Measurements from ENCODE around the gene COL5A1.

The COL5A1 gene

GRCh38 chr9:134759913-134760312 is 118.3 kb downstream of the COL5A1 start:
- in situ Hi-C loops (cut with MboI; ENCODE audit: low sequenced_read_pairs), result no loop called here

DNA sequence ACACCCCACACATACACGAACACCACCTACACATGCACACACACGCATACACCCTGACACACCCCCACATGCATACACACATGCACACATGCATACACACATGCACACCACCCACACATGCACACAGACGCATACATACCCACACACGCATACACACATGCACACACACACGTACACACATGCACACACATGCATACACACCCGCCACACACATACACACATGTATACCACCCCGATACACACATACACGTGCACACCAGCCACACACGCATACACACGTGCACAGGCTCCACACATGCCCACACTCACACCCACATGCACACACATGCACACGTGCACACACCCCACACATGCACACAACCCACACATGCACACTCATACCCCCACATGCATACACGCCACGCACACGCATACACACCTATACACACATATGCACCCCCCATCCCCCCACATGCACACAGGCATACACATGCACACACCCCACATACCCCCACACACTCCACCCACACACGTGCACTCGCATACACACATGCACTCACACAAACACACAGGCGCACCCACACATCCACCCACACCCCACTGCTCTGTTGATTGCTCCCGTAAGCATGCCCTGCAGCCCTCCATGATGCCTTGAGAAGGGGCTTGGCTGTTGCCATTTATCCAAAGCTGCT is 119.3 kb downstream of the COL5A1 start:
- in situ Hi-C loops (cut with MboI; ENCODE audit: low sequenced_read_pairs), result no loop called here

DNA sequence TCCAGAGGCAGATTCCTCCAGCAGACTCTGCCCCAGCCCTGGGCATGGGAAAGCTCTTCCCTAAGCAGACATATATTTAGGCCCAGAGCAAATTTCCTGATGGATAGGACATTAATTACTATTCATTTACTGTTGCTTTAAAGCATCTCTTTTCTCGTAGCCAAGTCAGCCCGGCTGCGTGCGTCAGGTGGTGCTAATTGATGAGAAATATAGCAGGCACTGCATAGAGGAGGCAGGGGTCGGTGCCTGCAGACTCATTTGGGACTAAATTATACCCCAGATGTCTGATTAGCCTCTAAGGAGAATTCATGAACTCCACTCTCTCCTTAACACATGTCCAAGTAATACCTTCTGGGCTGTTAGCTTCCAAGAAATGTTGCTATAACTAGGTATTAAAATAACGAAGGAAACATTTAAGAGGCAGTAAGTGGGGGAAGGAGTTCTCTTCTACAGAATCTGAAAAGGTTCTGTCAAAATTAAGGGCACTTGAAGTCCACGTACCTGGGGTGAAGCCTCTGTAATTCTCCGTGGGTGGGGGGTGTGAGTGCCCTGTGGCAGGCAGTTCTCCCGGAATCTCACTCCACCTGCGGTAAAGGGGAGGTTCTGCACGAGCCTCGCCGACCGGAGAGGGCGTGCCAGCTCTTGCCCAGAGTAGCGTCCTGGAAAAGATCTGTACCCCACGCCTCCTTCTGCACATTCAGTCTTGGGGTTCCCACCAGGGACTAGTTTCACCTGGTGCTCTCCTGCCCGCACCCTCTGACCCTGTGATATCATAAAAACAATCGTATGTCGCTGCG is 123.1 kb downstream of the COL5A1 start:
- in situ Hi-C loops (cut with MboI; ENCODE audit: low sequenced_read_pairs), result no loop called here

GRCh38 chr9:134765785-134766184 is 124.2 kb downstream of the COL5A1 start:
- in situ Hi-C loops (cut with MboI; ENCODE audit: low sequenced_read_pairs), result no loop called here

DNA sequence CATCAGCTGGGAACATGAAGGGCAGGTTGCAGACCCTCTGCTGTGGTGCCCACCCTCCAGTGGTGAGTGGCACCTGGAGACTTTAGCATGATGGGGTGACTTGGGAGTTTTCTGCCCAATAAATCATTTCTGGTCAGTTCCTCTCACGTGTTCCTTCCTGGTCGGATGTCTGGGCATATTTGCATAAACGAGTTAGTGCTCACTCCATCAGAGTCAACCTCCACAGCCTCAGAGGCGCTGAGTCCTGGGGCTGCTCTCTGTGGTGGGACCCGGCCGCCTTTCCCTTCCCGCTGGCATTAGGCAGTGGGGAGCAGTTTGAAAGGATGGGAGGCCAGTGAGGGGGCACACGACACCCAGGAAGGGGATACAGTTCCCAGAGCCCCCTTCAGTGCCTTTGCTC is 125.0 kb downstream of the COL5A1 start:
- in situ Hi-C loops (cut with MboI; ENCODE audit: low sequenced_read_pairs), result no loop called here

GRCh38 chr9:134768332-134768708 is 126.7 kb downstream of the COL5A1 start:
- in situ Hi-C loops (cut with MboI; ENCODE audit: low sequenced_read_pairs), result no loop called here

- in situ Hi-C loops (cut with MboI; ENCODE audit: low sequenced_read_pairs), result no loop called here
These were observed 127.2 kb downstream of the COL5A1 start for GRCh38 chr9:134768709-134769351.

DNA sequence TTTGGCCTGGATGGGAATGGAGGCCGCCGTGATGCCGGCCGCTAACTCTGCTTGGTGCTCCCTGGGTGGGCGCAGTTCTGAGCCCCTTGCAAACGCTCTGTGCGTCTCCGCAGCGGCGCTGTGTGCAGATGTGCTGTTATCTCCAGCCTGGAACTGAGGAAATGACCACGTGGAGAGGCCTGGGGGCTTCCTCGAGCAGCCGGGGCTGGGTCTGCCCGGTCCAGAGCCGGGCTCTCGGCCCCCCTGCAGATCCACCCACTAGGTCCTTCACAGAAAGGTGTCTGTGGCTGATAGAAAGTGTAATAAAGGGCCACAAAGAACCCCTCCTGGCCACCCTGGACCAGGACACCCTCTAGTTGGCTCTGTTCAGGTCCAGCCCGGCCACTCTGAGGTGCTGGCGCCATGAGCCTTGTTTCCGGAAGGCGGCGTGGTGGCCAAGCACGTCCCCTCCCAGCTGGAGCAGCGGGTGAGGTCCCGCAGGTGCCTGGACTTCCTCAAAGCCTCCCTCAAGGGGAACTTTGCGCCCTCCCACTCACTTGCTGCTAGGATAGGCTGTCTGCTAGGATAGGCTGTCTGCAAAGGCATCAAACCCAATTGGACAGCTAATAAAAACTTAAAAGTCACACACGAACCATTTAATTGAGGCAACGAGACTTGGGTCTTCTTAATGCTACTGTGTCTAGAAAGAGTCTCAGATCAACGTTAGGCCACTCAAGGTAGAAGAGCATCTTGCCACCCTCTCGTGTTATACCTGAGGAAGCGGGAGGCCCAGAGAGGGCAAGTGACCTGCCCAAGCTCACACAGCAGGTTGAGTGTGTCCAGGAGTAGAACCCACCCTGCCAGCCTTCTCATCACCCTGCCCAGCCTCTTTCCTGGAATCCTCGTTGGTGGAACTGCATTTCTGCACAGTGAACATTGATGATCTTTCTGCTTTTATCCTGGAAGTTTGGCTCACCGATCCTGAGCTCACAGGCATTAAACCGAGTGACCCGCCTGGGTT is 129.7 kb downstream of the COL5A1 start:
- in situ Hi-C loops (cut with MboI; ENCODE audit: low sequenced_read_pairs), result no loop called here

- in situ Hi-C loops (cut with MboI; ENCODE audit: low sequenced_read_pairs), result no loop called here
These were observed 130.7 kb downstream of the COL5A1 start for GRCh38 chr9:134772331-134772730.

- in situ Hi-C loops (cut with MboI; ENCODE audit: low sequenced_read_pairs), result no loop called here
These were observed 132.2 kb downstream of the COL5A1 start for GRCh38 chr9:134773842-134774241.

- in situ Hi-C loops (cut with MboI; ENCODE audit: low sequenced_read_pairs), result no loop called here
These were observed 132.8 kb downstream of the COL5A1 start for GRCh38 chr9:134774410-134774809.

- in situ Hi-C loops (cut with MboI; ENCODE audit: low sequenced_read_pairs), result no loop called here
These were observed 133.7 kb downstream of the COL5A1 start for GRCh38 chr9:134775081-134775951.

DNA sequence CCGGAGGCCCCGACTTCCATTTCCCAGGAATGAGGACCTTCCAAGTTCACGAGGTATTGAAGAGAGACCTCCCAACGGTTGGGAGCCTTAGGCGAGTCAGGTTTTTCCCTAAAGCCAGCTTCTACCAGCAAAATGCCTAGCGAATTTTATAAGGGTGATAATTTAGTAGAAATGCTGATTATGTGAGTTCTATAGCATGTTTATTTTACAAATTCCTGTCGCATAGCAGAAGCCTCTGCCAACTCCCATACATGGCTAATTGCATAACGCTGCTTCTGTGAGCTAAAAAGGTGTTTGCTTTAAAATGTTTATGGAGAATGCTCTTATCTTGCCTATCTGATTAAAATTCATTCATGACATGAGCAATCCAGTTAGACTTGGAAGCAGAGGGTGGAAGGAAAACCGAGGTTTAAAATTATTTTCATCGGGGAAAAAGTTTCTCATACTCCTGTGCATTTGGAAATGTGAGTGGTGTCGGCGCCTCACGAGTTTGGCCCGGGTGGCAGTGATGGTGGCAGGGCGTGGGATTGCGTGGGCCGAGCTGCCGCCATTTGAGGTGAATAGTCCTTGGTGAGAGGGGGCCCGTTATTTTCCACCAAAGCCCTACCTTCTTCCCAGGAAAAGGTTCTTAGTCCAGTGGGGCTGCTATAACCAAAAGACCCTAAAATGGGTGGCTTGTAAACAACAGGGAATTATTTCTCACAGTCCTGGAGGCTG is 134.6 kb downstream of the COL5A1 start:
- in situ Hi-C loops (cut with MboI; ENCODE audit: low sequenced_read_pairs), result no loop called here

DNA sequence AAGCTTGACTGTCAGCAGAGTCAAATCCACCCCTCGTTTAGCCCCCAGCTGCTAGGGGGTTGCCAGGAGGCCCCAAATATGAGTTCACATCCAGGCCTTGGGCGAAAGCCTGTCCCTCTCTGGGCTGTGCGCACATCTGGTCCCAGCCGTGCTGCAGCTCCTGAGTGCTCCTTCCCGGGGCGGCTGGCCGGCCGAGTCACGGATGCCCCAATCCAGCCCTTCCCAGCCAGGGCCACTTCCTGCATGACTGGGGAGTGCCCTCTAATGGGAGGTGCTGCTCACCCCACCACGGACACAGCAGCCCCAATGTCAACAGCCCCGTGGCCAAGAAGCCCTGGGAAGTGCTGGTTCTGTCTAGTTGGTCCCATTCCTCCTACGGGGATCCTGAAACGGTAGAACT is 135.6 kb downstream of the COL5A1 start:
- in situ Hi-C loops (cut with MboI; ENCODE audit: low sequenced_read_pairs), result no loop called here

DNA sequence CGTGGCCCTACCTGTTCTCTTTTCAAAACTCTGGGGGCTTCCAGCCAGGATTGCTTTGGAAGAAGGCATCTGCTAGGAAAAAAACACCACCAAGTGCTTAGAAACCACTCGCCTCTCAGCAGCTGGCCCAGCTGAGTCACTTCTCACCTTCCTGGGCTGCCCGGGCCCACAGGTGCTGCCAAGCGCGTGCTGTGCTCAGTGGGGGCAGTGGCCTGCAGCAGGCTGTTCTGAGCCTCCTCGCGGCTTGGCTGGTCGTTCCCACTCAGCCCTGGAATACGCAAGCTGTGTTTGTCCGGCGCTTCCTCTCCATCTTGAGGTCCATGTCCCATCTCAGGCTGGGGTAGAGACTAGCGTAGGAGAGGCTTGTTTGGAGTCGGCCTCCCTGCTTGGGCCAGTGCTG is 136.6 kb downstream of the COL5A1 start:
- in situ Hi-C loops (cut with MboI; ENCODE audit: low sequenced_read_pairs), result no loop called here

GRCh38 chr9:134778841-134779411 is 137.3 kb downstream of the COL5A1 start:
- in situ Hi-C loops (cut with MboI; ENCODE audit: low sequenced_read_pairs), result no loop called here

- in situ Hi-C loops (cut with MboI; ENCODE audit: low sequenced_read_pairs), result loop anchor here (5.0 kb wide), 1 partner anchor 203 kb away; no protein-coding TSS in a partner anchor
These were observed 138.0 kb downstream of the COL5A1 start for GRCh38 chr9:134779640-134780039.

DNA sequence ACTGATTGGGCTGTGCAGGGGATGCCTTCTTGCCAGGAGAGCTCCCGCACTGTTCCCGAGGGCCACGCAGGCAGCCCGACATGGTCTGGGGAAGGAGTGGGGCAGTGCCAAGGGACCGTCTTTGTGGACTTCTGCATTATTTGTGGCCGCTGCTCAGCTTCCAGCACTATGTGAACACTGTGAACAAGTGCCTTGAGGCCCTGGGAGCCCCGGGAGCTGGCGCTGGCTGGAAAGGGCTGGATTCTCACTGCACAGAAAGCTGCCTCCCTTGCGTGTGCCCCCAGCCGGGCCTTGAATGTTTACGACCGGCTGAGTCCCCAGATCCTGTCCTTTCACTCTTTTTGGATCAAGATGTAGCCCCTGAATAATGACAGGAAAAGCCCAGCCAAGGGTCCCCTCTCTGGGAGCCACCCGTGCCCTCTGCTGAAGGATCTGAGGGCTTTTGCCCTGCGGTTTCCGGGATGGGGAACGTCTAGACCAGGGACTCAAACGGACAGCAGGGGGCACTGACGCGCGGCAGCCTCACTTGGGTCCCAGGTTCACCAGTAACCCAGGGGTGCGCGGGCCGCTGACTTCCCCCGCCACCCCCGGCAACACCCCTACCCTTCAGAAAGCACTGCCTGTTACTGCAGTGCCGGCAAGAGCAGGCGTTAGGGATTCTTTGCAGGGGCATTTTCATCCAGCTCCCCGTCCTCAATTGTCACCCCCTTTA is 140.1 kb downstream of the COL5A1 start:
- in situ Hi-C loops (cut with MboI; ENCODE audit: low sequenced_read_pairs), result loop anchor here (5.0 kb wide), 1 partner anchor 201 kb away; no protein-coding TSS in a partner anchor

All from HL-60/S4 (cell line).